Anterior cingulate cortex (tissue), 58 donors: ENCODE results near the gene MDGA2.

Experiments used
- DNase-seq, 58 donors: peaks; one replicate each; lab custom pipeline; 2025; lab: John Stamatoyannopoulos, UW

Gene MDGA2

DNA sequence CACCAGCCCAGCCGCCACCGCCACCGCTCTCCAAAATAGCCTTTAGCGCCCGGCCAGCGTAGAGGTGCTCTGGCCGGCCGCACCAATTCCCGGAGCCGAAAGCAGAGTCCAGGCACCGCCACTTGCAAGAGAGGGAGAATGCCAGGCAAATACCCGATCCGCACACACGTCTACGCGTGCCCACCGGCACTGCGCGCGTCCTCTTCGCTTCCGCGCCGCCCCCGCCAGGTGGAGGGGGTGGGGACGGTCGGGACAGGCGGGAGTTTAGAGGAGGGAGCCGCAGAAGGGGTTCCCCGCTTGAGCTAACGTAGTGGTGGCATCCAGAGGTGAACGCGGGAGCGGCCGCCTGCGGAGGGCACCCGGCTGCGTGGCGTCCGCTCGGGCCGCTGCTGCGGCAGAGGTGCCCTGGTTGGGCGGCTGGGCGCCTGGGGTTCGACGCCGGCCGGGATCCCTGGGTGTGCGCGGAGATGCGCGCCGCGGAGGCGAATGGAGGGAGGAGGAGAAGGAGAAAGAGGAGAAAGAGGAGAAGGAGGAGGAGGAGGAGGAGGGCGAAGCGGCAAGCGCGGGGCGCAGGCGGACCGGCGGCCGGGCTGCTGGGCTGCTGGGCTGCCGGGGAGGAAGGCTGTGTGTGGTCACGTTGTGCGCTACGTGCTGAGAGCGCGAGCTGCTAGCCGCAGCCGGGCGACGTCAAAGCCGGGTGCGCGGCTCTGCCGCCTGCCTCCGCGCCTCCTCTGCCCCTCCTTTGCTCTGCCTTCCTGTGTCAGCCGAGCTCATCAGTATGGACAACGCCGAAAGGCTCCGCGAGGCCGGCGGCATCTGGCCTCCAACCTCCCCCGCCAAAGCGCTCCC, at the start of gene MDGA2:
Gene MDGA2, minus strand, starts transcription at position 140 of the 849 bp plus-strand sequence.
- DNase-seq, result peak in 52 of 58 donors; percentile 8 to 83 (median 50)

DNA sequence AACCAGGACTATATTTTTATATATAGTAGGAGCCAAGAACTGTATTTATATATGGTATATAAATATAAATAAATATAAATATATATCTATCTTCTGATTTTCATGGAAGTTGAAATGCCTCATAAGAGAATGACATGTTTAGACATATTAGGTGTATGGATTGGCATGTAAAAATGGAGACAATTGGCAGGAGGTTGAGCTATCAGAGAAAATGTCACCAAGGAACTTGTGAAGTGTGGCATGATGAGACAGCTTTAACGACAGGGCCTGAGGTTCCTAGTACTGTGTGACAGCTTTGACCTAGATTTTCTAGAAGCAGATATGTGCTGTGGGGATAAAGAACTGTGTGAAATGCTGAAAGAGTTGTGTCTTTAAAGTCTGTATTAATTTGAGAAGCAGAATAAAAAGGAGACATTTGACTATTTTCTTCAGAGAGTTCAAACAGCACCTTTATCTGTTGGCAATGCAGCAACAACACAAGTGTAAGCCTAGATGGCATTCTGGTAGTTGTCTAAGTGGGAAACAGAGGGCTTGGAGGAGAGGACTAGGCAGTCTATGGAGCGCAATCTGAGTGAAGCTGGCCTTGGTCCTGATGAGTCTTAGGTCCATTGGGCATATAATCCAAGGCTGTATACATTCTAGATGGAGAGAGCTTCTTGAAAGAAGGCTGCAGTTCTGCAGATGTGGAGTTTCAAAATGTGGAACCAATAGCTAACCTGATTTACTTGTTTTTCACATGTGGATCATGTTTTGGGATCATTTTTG, 47.7 kb upstream of the MDGA2 start:
- no peak for DNase-seq

DNA sequence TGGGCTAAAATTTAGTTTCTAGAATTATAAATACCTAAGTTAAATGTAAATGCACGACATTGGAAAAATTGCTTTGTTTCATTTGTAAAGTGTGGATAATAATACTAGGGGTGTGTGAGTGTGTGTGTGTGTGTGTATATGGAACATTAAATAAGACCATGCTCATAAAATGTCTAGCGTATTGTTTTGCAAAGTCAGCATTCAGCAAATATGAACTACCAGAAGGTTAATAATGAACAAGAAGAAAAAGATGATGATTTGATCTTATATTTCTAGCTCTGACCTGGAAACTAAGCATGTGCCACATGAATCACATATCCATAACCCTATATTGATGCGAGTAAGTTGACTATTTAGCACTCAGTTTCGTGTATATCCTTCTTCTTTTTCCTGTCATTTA, 44.9 kb upstream of the MDGA2 start:
- no peak for DNase-seq

DNA sequence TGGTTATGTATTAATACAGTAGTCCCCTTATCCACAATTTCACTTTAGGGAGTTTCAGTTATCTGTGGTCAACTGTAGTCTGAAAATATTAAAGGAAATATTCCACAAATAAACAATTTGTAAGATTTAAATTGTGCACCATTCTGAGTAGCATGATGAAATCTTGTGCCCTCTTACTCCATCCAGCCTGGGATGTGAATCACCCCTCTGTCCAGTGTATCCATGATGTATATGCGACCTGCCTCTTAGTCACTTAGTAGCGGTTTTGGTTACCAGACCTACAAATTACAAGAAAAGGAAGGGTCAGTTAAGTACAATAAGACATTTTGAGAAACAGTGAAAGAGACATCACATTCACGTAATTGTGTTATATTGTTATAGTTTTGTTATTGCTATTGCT, 39.9 kb upstream of the MDGA2 start:
- DNase-seq, result no peak

DNA sequence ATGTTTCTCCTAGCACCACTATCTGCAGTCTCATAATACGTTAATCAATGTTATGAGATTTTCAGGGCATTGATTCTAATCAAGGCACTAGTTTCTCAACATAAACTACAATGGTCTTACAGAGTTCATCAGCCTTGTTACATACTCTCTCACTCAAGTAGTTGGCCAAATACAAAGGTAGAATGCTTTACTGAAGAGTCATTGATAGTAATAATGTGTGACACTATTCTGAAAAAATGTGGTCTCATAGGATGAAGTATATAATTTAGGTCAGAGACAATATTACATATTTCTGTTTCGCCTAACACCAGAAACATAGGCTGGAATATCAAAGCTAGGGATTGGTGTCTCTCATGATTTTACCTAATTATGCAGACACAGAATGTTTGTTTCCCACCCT, 35.2 kb upstream of the MDGA2 start:
- no peak for DNase-seq

DNA sequence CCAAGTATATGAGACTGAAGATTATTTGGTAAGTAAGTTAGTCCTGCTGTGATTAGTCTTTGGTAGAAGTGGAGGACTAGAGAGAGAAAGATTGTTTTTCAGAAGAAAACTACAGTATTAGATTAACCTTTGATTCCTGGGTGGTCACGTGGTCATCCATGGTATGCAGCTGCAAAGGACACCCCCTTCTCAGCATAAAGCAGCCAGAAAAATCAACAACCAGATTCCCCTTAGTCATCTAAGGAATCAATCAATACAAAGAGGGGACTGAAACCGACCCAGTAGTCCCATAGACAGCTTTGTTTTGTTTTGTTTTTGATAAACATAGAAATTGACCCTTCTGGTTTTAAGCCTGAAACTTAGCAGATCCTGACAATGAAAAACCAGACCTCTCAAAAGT, 30.3 kb upstream of the MDGA2 start:
- no peak for DNase-seq

DNA sequence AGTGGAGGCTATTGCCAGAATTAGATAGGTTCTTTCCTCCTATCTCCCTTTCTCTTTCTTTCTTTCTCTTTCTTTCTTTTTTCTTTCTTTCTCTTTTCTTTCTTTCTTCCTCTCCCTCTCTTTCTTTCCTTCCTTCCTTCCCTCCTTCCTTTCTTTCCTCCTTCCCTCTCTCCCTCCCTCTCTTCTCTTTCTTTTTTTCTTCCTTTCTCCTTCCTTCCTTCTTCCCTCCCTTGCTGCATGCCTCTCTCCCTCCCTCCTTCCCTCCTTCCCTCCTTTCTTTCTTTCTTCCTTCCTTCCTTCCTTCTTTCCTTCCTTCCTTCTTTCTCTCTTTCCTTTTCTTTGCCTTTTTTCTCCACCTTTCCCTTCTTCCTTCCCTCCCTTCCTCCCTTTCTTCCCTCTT, 16.4 kb upstream of the MDGA2 start:
- no peak for DNase-seq

DNA sequence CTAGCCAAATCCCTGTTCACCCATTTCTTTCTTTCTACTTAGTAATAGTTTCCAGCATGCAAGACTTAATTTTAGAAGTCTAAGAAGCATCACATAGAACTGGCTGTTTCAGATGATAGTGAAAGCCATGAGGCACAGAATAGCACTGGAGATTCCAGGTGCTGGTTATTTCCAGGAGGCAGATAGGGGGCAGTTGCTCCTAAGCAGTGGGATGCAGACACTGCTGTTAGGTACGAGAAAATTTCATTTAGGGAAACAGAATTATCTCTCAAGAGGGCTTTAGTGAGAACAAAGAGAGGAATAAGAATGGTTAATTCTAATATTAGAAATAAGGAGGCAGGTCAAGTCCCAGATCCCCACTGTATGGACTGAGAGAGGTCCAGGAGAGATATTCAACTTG, 3.6 kb upstream of the MDGA2 start:
- peak in 1 of 58 donors; percentile 5 for DNase-seq

DNA sequence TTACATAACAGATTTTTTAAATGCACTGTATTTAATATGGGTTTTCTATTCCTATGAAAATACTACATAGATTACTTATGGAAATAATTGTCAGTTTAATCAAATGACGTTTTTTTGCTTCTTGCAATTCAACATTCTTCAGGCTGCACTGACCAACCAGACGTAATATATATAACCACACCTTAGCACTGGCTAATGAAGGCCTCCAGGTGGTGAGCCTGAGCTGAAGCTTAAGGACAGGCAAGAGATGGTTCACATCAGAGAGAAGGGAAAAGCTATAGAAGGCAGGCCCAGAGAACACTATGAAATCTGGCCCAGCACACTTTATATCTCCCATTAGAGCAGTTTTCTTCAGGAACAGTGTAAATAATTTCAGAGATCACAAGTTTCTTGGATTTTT, 2.8 kb upstream of the MDGA2 start:
- no peak for DNase-seq

DNA sequence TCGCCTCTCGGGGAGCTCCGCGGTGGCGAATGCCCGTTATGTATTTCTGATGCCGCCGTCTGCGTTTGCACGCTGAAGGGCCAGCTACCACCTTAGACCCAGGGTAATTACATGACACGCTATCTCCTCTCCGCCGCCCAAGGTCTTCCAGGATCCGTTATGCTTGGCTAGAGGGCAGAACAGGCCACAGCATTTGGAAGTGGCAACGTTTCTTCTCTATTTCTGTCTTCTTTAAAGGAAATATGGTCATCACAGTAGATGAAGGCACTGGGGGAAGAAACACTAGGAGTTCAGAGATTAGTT, 861 bp upstream of the MDGA2 start:
- DNase-seq, result peak in 1 of 58 donors; percentile 76

DNA sequence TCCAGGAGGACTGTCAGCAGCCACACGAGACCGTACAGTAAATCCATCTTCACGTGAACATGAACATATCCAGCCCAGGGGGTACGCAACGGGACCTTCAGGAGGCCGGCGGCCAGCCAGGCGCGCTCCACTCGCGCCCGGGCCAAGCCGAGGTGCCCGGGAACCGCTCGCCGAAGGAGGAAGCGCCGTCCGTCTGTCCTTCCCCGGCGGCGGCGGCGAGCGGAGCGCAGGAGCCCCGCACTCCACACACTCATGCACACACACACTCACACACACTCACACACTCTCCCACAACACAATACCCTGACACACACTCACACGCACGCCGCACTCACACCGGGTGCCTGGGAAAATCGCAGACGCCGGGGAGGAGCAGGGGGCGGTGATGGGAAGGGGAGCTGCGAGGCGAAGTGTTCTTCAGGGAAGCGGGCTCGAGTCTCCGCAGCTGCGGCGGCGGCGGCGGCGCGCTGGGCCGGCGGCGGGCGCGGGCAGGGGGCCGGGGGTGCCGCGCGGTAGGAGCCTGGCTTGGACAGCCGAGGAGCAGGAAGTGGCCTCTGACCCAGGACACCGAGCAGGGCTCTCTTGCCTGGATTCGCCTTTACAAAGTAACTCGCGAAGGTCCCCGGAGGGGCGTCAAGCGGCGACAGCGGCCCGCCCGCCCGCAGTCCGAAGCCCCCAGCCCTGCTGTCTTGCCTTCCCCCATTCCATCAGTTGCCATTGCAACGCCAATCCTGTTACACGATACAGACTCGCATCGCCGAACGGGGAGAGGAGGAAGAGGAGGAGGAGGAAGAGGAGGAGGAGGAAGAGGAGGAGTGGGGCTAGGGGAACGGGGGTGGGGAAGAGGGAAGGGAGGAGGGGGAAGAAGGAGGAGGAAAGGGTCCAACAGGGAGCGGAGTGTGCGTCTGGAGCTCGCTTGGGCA, 601 bp downstream of the MDGA2 start:
- DNase-seq, result peak in 11 of 58 donors; percentile 2 to 64 (median 34)

DNA sequence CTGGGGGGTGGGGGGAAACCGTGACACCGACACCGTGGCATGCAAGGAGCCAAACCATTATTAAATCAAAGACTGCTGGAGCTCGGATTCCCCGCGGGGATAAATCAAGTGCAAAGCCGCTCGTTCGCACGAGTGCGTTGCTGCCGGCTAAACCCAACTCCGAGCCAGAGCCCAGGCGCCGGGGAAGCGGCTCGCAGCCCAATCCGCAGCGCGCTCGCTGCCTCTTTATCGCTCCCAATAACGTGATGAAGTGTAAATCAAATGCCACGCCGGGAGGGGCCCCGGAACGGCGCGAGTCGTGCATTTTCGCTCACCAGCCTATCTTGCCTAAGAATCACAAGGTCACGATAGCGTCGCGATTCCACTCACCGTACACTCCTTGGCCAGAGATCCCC, 1.3 kb downstream of the MDGA2 start:
- peak in 26 of 58 donors; percentile 7 to 75 (median 32) for DNase-seq

DNA sequence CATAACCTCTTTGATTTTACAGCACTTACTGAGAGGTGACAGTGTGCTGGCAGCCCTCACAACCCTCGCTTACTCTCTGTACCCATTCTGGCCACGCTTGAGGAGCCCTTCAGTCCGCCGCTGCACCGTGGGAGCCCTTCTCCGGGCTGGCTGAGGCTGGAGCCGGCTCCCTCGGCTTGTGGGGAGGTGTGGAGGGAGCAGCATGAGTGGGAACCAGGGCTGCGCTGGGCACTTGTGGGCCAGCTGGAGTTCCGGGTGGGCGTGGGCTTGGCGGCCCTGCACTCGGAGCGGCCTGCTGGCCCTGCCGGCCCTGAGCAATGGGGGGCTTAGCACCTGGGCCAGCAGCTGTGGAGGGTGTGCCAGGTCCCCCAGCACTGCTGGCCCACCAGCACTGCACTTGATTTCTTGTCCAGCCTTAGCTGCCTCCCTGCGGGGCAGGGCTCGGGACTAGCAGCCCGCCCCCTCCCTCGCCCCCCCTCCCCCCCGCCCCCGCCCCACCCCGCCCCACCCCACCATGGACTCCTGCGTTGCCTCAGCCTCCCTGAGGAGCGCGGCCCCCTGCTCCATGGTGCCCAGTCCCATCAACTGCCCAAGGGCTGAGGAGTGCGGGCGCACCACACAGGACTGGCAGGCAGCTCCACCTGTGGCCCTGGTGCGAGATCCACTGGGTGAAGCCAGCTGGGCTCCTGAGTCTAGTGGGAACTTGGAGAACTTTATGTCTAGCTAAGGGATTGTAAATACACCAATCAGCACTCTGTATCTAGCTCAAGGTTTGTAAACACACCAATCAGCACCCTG, 9.9 kb downstream of the MDGA2 start:
- DNase-seq, result no peak

DNA sequence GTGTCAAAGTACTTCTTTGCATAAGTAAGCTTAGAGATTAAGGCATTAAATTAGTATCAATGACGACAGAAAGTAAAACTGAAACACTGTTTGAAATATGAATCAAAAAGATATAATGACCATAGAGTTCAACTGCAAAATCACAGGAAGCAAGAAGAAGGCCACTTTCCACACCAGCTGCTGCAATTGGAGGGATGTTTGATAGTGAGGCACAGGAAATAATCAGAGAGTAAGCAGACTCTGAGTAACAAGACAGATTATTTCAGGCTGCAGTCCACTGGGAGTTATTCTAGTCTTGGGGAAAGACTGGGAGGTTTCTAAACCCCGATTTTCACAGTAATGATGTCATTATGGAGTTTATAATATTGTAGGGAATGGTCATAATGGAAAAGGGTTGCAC, 12.9 kb downstream of the MDGA2 start:
- DNase-seq, result no peak

DNA sequence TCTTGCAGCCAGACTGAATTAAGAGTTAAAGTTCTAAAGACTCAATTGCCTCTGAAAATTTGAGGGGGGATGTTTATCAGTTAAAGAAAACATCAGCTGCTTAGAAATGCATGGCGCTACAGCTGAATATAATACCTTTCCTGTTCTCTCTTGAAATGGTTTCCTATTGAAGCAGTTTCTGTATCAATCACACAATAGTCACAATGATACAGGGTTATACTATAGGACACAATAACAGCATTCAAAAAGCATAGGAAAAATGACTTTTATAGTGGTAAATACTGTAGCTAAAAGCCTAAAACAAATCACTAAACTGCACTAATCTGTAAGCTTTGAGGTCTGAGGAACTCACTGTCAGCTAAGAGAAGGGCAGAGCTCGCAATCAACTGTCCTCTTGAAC, 15.2 kb downstream of the MDGA2 start:
- no peak for DNase-seq

DNA sequence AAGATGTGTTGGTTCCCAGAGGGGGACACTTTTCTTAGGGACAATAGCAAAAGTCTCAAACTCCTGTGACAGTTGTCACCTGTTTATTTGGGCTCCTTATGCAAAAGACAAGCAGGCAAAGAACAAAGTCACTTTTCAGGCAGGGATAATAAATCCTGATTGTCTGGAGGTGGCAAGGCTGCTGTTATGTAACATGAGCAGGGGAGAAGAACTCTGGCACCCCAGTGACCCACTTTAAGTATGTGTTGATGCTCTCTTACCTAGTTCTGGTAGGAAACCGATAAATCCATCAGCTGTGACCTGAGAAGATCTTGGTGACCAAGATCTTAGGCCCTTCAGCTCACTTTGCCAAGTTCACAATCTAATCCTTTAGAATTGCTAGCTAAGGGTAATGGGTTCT, 17.4 kb downstream of the MDGA2 start:
- DNase-seq, result no peak

DNA sequence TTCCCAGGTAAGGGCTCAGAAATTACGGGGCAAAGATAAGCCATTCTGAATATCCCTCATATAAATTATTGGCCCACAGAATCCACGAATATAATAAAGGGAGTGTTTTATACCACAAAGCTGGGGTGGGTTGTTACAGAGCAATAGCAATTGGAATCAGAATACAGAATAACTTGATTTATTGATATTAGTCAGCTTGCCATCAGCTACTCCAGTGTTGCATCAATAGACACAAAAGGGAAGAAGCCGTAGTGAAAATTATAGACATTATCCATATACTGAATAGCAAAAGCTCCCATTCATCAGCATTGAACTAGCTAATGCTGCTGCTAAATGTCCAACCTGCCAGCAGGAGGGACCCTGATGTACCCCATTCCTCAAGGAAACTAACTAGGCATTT, 18.3 kb downstream of the MDGA2 start:
- no peak for DNase-seq

DNA sequence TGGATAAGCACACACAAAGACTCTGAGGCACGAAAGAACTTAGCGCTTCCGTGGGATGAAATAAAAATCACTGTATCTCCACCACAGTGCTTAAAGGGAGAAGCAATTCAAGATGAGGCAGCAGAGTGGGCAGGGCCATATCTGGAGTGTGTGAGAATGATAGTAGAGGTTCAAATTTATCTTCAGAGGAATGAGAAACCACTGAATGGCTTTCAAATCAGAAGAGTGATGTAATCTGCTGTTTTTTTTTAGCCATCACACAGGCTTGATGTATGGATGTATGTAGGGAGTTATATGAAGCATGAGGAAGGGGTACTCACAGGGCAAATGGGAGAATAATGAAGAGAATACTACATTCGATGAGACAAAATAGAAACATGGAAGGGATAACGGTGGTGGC, 24.1 kb downstream of the MDGA2 start:
- no peak for DNase-seq

DNA sequence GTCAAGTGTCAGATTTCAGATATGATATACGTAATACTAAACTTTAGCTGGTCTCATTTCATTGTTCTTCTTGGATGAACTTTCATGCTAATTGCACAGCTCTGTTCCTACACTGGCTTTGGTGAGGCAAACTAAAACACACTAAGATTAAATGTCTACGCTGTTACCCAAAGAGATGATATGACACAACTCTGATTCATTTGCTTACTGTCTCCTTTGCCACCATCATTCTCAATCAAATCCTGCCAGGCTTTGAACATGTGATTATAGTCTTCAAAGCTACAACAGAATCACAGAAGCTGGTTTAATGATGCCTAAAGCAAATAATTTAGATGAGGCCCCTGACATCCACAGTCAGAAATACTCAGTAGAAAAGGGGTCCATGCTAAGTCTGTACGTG, 37.7 kb downstream of the MDGA2 start:
- no peak for DNase-seq
